H9 (cell line): ENCODE results near the gene C1orf116. TPM values are rescaled to one million over a fixed set of nuclear protein-coding genes. Genes with fewer than 3 reads are reported as not detected.
A peak's percentile ranks its signal among the peaks of the same experiment; 100 is the strongest.

ENCODE experiments used
- DNase-seq: peaks from one replicate; pipeline ENCODE4 v3.0.0-alpha.2; 2017
- H2AFZ ChIP-seq: one replicate; pipeline ENCODE4 v1.6.1; 2013; ENCODE audit warnings: mild to moderate bottlenecking, low read length, control low read depth, moderate library complexity
- H2AK5ac ChIP-seq: 2 replicates; pipeline ENCODE4 v1.6.1; 2013; ENCODE audit warnings: low read length, control low read depth, mixed read lengths; ENCODE audit not compliant: insufficient read length
- H2BK120ac ChIP-seq: one replicate; pipeline ENCODE4 v1.6.1; 2013; ENCODE audit warnings: low read depth, mild to moderate bottlenecking, low read length, control low read depth, inconsistent platforms; ENCODE audit not compliant: poor library complexity, severe bottlenecking
- H2BK12ac ChIP-seq: 2 replicates; pipeline ENCODE4 v1.6.1; 2013; ENCODE audit warnings: low read length, control low read depth, mixed read lengths, low read depth; ENCODE audit not compliant: insufficient read length
- H2BK15ac ChIP-seq: 2 replicates; pipeline ENCODE4 v1.6.1; 2013; ENCODE audit warnings: low read depth, low read length, control low read depth
- H2BK20ac ChIP-seq: one replicate; pipeline ENCODE4 v1.6.1; 2013; ENCODE audit warnings: low read depth, mild to moderate bottlenecking, low read length, control low read depth, inconsistent platforms; ENCODE audit not compliant: poor library complexity, severe bottlenecking
- H2BK5ac ChIP-seq: 2 replicates; pipeline ENCODE4 v1.6.1; 2013; ENCODE audit warnings: low read length, control low read depth, mixed read lengths; ENCODE audit not compliant: insufficient read length
- H3K14ac ChIP-seq: 2 replicates; pipeline ENCODE4 v1.6.1; 2013; ENCODE audit warnings: low read length, control low read depth; ENCODE audit not compliant: insufficient read depth
- H3K18ac ChIP-seq: 2 replicates; pipeline ENCODE4 v1.6.1; 2013; ENCODE audit warnings: low read depth, mild to moderate bottlenecking, mixed read lengths, low read length, control low read depth; ENCODE audit not compliant: insufficient read length
- H3K23ac ChIP-seq: 2 replicates; pipeline ENCODE4 v1.6.1; 2013; ENCODE audit warnings: low read length, control low read depth, mixed read lengths, low read depth; ENCODE audit not compliant: insufficient read length
- H3K23me2 ChIP-seq: 2 replicates; pipeline ENCODE4 v1.6.1; 2013; ENCODE audit warnings: low read depth, mild to moderate bottlenecking, mixed read lengths, low read length, control low read depth; ENCODE audit not compliant: insufficient read length, poor library complexity, severe bottlenecking
- H3K27ac ChIP-seq: 2 replicates; pipeline ENCODE4 v1.5.1; 2013; ENCODE audit warnings: low read length, control low read depth, mixed read lengths, low read depth; ENCODE audit not compliant: insufficient read length
- H3K27me3 ChIP-seq: 2 replicates; pipeline ENCODE4 v1.6.1; 2013; ENCODE audit warnings: low read length, control low read depth, inconsistent platforms; ENCODE audit not compliant: insufficient read depth
- H3K4ac ChIP-seq: 2 replicates; pipeline ENCODE4 v1.6.1; 2013; ENCODE audit warnings: low read depth, mild to moderate bottlenecking, control low read depth, inconsistent platforms, low read length, moderate library complexity
- H3K4me1 ChIP-seq: 2 replicates; pipeline ENCODE4 v1.6.1; 2013; ENCODE audit warnings: low read length, control low read depth, inconsistent platforms; ENCODE audit not compliant: insufficient read depth
- H3K4me2 ChIP-seq: 2 replicates; pipeline ENCODE4 v1.6.1; 2013; ENCODE audit warnings: low read length, control low read depth, mixed read lengths; ENCODE audit not compliant: insufficient read length, insufficient read depth
- H3K56ac ChIP-seq: 2 replicates; pipeline ENCODE4 v1.6.1; 2013; ENCODE audit warnings: low read depth, mild to moderate bottlenecking, mixed read lengths, low read length, control low read depth; ENCODE audit not compliant: insufficient read length
- H3K79me1 ChIP-seq: 2 replicates; pipeline ENCODE4 v1.6.1; 2013; ENCODE audit warnings: low read depth, mild to moderate bottlenecking, moderate library complexity, low read length, control low read depth, inconsistent platforms; ENCODE audit not compliant: insufficient read depth, poor library complexity, severe bottlenecking
- H3K79me2 ChIP-seq: 2 replicates; pipeline ENCODE4 v1.6.1; 2013; ENCODE audit warnings: low read length, control low read depth, inconsistent platforms; ENCODE audit not compliant: insufficient read depth
- H3K9ac ChIP-seq: 2 replicates; pipeline ENCODE4 v1.6.1; 2013; ENCODE audit warnings: low read length, control low read depth, mixed read lengths; ENCODE audit not compliant: insufficient read length; ENCODE audit errors: extremely low read depth
- H3K9me3 ChIP-seq: one replicate; pipeline ENCODE4 v1.6.1; 2013; ENCODE audit warnings: low read depth, low read length, inconsistent platforms; ENCODE audit not compliant: control insufficient read depth
- H3T11ph ChIP-seq: one replicate; pipeline ENCODE4 v1.6.1; 2013; ENCODE audit warnings: mild to moderate bottlenecking, low read length, control low read depth, inconsistent platforms
- H4K20me1 ChIP-seq: one replicate; pipeline ENCODE4 v1.6.1; 2013; ENCODE audit not compliant: control insufficient read depth, insufficient read length, insufficient read depth
- H4K5ac ChIP-seq: 2 replicates; pipeline ENCODE4 v1.6.1; 2013; ENCODE audit warnings: low read depth, mild to moderate bottlenecking, mixed read lengths, low read length, control low read depth; ENCODE audit not compliant: insufficient read length
- H4K8ac ChIP-seq: replicated peaks from 2 replicates; pipeline ENCODE4 v1.6.1; 2013; ENCODE audit warnings: low read length, control low read depth, mixed read lengths, low read depth; ENCODE audit not compliant: insufficient read length
- H4K91ac ChIP-seq: 2 replicates; pipeline ENCODE4 v1.6.1; 2013; ENCODE audit warnings: low read depth, mild to moderate bottlenecking, moderate library complexity, mixed read lengths, low read length, control low read depth; ENCODE audit not compliant: insufficient read length
- H3K27ac Mint-ChIP-seq, 3 experiments: 2 replicates in 2 of 3; 3 replicates in 1 of 3; pipeline ENCODE4 v1.8.0; 2020 to 2021; ENCODE audit warnings: mixed read lengths in 3 of 3, mild to moderate bottlenecking in 1 of 3, moderate library complexity in 1 of 3
- H3K27me3 Mint-ChIP-seq: 2 replicates; pipeline ENCODE4 v1.8.0; 2021; ENCODE audit warnings: low read depth, mild to moderate bottlenecking, moderate library complexity, mixed read lengths
- H3K36me3 Mint-ChIP-seq, 3 experiments: 2 replicates in 2 of 3; 3 replicates in 1 of 3; pipeline ENCODE4 v1.8.0; 2020 to 2021; ENCODE audit warnings: low read depth in 3 of 3, mixed read lengths in 3 of 3; ENCODE audit not compliant: insufficient read depth in 1 of 3
- H3K4me1 Mint-ChIP-seq, 2 experiments: 2 replicates each; pipeline ENCODE4 v1.8.0; 2020; ENCODE audit warnings: mixed read lengths in 2 of 2
- H3K4me3 Mint-ChIP-seq, 2 experiments: 2 replicates in 1 of 2; 3 replicates in 1 of 2; pipeline ENCODE4 v1.8.0; 2020 to 2021; ENCODE audit warnings: mild to moderate bottlenecking in 2 of 2, mixed read lengths in 2 of 2, moderate library complexity in 1 of 2
- H3K9me3 Mint-ChIP-seq, 2 experiments: 2 replicates in 1 of 2; 3 replicates in 1 of 2; pipeline ENCODE4 v1.8.0; 2020; ENCODE audit warnings: mild to moderate bottlenecking in 2 of 2, mixed read lengths in 2 of 2, moderate library complexity in 1 of 2
- CTCF ChIP-seq: fragments of 200-600 bp; sonication (generic); conservative IDR thresholded peaks from 3 replicates; pipeline ENCODE4 v1.8.0; 2021; ENCODE audit warnings: antibody characterized with exemption, mild to moderate bottlenecking
- WGBS: extraction: QIAGEN DNeasy Blood & Tissue Kit; methylation state at CpG from one replicate; pipeline ENCODE4 v1.1.7; 2013; ENCODE audit warnings: missing lambda C conversion rate, low lambda C conversion rate, mixed read lengths; ENCODE audit not compliant: insufficient read length; ENCODE audit errors: extremely low coverage; 5-methylcytosine and 5-hydroxymethylcytosine counted together
- total RNA-seq: library from RNA; stranded (reverse); gene quantifications from 2 replicates; pipeline ENCODE4 v1.2.1, GENCODE V29; 2021

Gene C1orf116
- total RNA-seq, 1 experiment from 2014 or later: 0.48 TPM

GRCh38 chr1:207058878-207059867 lies 26.6 kb upstream of the C1orf116 start:
- DNase-seq: peak; percentile 33
- peak overlapping the region in 2 of 3 experiments; percentile 87 to 93; a peak in 5 of 7 replicates for H3K27ac Mint-ChIP-seq
- Histone ChIP-seq H2BK5ac (no peak overlapping the region), H3K23ac (no peak overlapping the region), H3K9me3 (no peaks in the 10 kb centered on the region), H3K79me2 (no peaks in the 10 kb centered on the region), H4K8ac (no peak overlapping the region), H3T11ph (no peak overlapping the region), H2BK15ac (no peak overlapping the region), H3K27ac (no peak overlapping the region), H3K4me1 (no peaks in the 10 kb centered on the region), H2AK5ac (no peak overlapping the region), H3K14ac (no peak overlapping the region), H4K20me1 (no peaks in the 10 kb centered on the region), H3K18ac (no peak overlapping the region), H4K5ac (no peak overlapping the region), H4K91ac (no peak overlapping the region), H3K27me3 (no peaks in the 10 kb centered on the region), H3K56ac (no peak overlapping the region), H3K79me1 (no peaks in the 10 kb centered on the region), H3K4me2 (no peak overlapping the region), H2AFZ (no peak overlapping the region), H3K4ac (no peak overlapping the region), H3K23me2 (no peaks in the 10 kb centered on the region), H3K9ac (no peak overlapping the region), H2BK120ac (no peak overlapping the region), H2BK12ac (no peak overlapping the region), H2BK20ac (no peak overlapping the region)
- peak; percentile 60 for TF ChIP-seq CTCF
- peaks cover 8 to 13% of the 10 kb centered on the region in 2 experiments for H3K4me1 Mint-ChIP-seq
- no peak overlapping the region for H3K4me3 Mint-ChIP-seq
- no CpG with 5 or more reads among the region's 6 CpGs for WGBS
- no peaks in the 10 kb centered on the region; the same call in 1 of the 2 replicates for H3K27me3 Mint-ChIP-seq
- peaks cover 5 to 33% (median 15%) of the 10 kb centered on the region in 3 experiments for H3K36me3 Mint-ChIP-seq
- H3K9me3 Mint-ChIP-seq: no peaks in the 10 kb centered on the region
